Measurements from ENCODE around the gene GTSF1L. TPM values are rescaled to one million over a fixed set of nuclear protein-coding genes. Genes with fewer than 3 reads are reported as not detected.

GTSF1L gene
- total RNA-seq, 1 donor from 2014 or later = not detected

GRCh38 chr20:43716123-43716522 lies 10.7 kb downstream of the GTSF1L start:
- Histone ChIP-seq H3K4me1 (no peaks in the 10 kb centered on the region), H3K27ac (replicated peaks) (no peak overlapping the region), H3K4me3 (no peak overlapping the region), H3K9me3 (replicated peaks) (peaks cover 6% of the 10 kb centered on the region), H3K36me3 (no peaks in the 10 kb centered on the region), H3K27me3 (ENCODE audit: low read depth) (peaks cover 8% of the 10 kb centered on the region)
- DNase-seq = no peak
- no peak for TF ChIP-seq CTCF (IDR thresholded peaks at IDR 0.05; ENCODE audit: borderline replicate concordance)
- intact Hi-C loops (cut with micrococcal nuclease) = no loop called here

GRCh38 chr20:43715511-43715910 lies 11.3 kb downstream of the GTSF1L start:
- no peak overlapping the region for H3K4me3 ChIP-seq
- H3K9me3 ChIP-seq (replicated peaks) = peaks cover 6% of the 10 kb centered on the region
- no peak overlapping the region for H3K27ac ChIP-seq (replicated peaks)
- H3K36me3 ChIP-seq = no peaks in the 10 kb centered on the region
- TF ChIP-seq CTCF (IDR thresholded peaks at IDR 0.05; ENCODE audit: borderline replicate concordance) = no peak
- H3K27me3 ChIP-seq (ENCODE audit: low read depth) = peaks cover 8% of the 10 kb centered on the region
- intact Hi-C loops (cut with micrococcal nuclease) = no loop called here
- H3K4me1 ChIP-seq = no peaks in the 10 kb centered on the region
- DNase-seq = no peak

GRCh38 chr20:43715044-43715443 lies 11.8 kb downstream of the GTSF1L start:
- no peak for DNase-seq
- intact Hi-C loops (cut with micrococcal nuclease) = no loop called here
- Histone ChIP-seq H3K27me3 (ENCODE audit: low read depth) (peaks cover 6% of the 10 kb centered on the region), H3K27ac (replicated peaks) (no peak overlapping the region), H3K9me3 (replicated peaks) (peaks cover 4% of the 10 kb centered on the region), H3K4me3 (no peak overlapping the region), H3K4me1 (no peaks in the 10 kb centered on the region), H3K36me3 (no peaks in the 10 kb centered on the region)
- no peak for TF ChIP-seq CTCF (IDR thresholded peaks at IDR 0.05; ENCODE audit: borderline replicate concordance)

- Histone ChIP-seq H3K9me3 (replicated peaks) (no peaks in the 10 kb centered on the region), H3K4me1 (no peaks in the 10 kb centered on the region), H3K4me3 (no peak overlapping the region), H3K27ac (replicated peaks) (no peak overlapping the region), H3K27me3 (ENCODE audit: low read depth) (no peaks in the 10 kb centered on the region), H3K36me3 (no peaks in the 10 kb centered on the region)
- intact Hi-C loops (cut with micrococcal nuclease) = no loop called here
- DNase-seq = no peak
- TF ChIP-seq CTCF (IDR thresholded peaks at IDR 0.05; ENCODE audit: borderline replicate concordance) = no peak
These were observed 15.6 kb downstream of the GTSF1L start for GRCh38 chr20:43711098-43711654.

GRCh38 chr20:43710370-43711044 lies 16.3 kb downstream of the GTSF1L start:
- H3K4me1 ChIP-seq = no peaks in the 10 kb centered on the region
- H3K27me3 ChIP-seq (ENCODE audit: low read depth) = no peaks in the 10 kb centered on the region
- intact Hi-C loops (cut with micrococcal nuclease) = no loop called here
- DNase-seq = no peak
- H3K27ac ChIP-seq (replicated peaks) = no peak overlapping the region
- H3K36me3 ChIP-seq = no peaks in the 10 kb centered on the region
- H3K9me3 ChIP-seq (replicated peaks) = no peaks in the 10 kb centered on the region
- no peak for TF ChIP-seq CTCF (IDR thresholded peaks at IDR 0.05; ENCODE audit: borderline replicate concordance)
- H3K4me3 ChIP-seq = no peak overlapping the region
